ENCODE data around the gene NMRAL1.

GRCh38 chr16:4486126-4486893 is 11.9 kb upstream of the NMRAL1 start:
- TF ChIP-seq EZH2 (IDR thresholded peaks at IDR 0.05; ENCODE audit: insufficient read depth, low read length) = no peak
- no peak for TF ChIP-seq CTCF (IDR thresholded peaks at IDR 0.05; ENCODE audit: insufficient read depth, low read depth, low read length)

All from astrocyte (in vitro differentiated cells and primary cell).